ENCODE measurements around the gene VAX1. TPM values are rescaled to one million over a fixed set of nuclear protein-coding genes. Genes with fewer than 3 reads are reported as not detected.

VAX1 gene
- total and polyA plus RNA-seq, 2 donors (not counting 1 experiment from before 2014, with no cell fraction given) = not detected

DNA sequence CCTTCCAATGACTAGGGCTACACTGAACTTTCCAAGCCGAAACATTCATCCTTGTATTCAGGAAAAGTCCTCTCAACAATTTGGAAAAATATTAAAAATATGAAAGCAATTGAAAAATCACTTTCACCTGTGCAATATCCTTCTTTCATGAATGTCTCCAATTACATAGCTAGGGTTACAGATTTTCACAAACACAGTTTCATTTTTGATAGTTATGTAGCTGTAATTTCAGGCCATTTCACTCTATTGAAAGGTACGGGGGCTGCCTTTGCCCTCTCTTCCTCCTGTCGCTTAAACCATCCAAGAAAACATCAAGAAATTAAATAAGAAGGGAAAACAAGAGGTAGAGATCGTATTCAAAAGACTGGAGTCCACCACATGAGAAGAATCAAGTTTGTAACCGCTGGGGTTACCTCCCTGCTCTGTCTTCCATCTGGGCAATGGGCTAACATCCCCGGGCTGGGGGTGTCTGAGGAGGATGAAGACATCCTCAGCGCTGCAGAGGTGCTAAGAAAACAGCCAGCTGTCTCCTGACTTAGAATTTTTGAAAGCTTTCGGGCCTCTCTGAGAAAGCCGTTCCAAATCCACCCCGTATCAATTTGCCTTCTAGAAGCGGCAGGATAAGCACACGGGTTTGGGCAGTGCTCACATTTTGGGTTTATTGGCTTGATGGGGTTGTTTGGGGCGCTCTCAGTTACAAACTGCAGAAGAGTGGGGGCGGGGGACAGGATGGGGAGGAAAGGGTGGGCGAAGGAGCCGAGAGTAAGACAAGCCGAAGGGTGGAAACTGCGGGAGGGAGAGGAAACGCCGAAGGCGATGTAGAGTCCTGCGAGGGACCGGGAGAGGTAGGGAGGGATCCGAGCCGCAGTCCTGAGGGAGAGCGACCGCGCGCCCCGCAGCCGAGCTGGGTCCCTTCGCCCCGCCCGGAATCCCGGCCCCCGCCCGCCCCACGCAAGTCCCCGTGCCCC lies 24.3 kb upstream of the VAX1 start:
- no peak for ATAC-seq (ENCODE audit: low read depth)
- H3K27me3 ChIP-seq (replicated peaks in 1 of 4; ENCODE audit: control extremely low read depth in 1 of 4, control insufficient read depth in 3 of 4, insufficient read depth in 4 of 4, low read length in 3 of 4) = peaks cover 0 to 84% (median 68%) of the 10 kb centered on the region in 4 experiments

More for the DNA sequence above, 24.3 kb upstream of the VAX1 start:
- TF ChIP-seq EZH2 (IDR thresholded peaks at IDR 0.05; ENCODE audit: borderline replicate concordance, insufficient read depth, low read depth, low read length, poor library complexity, severe bottlenecking) = no peak
- TF ChIP-seq, protein P1, sequence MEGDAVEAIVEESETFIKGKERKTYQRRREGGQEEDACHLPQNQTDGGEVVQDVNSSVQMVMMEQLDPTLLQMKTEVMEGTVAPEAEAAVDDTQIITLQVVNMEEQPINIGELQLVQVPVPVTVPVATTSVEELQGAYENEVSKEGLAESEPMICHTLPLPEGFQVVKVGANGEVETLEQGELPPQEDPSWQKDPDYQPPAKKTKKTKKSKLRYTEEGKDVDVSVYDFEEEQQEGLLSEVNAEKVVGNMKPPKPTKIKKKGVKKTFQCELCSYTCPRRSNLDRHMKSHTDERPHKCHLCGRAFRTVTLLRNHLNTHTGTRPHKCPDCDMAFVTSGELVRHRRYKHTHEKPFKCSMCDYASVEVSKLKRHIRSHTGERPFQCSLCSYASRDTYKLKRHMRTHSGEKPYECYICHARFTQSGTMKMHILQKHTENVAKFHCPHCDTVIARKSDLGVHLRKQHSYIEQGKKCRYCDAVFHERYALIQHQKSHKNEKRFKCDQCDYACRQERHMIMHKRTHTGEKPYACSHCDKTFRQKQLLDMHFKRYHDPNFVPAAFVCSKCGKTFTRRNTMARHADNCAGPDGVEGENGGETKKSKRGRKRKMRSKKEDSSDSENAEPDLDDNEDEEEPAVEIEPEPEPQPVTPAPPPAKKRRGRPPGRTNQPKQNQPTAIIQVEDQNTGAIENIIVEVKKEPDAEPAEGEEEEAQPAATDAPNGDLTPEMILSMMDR (IDR thresholded peaks at IDR 0.05) = no peak
- WGBS (ENCODE audit: insufficient coverage) = 4% methylated on average over 36 of the region's 39 CpGs
- peaks cover 0 to 32% (median 0%) of the 10 kb centered on the region in 3 donors for H3K9me3 ChIP-seq (ENCODE audit: control extremely low read depth in 1 of 3, control insufficient read depth in 2 of 3, insufficient read depth in 1 of 3, low read length in 2 of 3)
- H3K9me3 Mint-ChIP-seq (ENCODE audit: insufficient read depth) = no peaks in the 10 kb centered on the region
- H3K4me3 Mint-ChIP-seq = peak overlapping the region; percentile 31
- DNase-seq = no peak
- intact Hi-C loops (cut with micrococcal nuclease) = no loop called here
- no peak overlapping the region for H3K27ac Mint-ChIP-seq
- no peaks in the 10 kb centered on the region for H3K79me2 ChIP-seq (ENCODE audit: control insufficient read depth, insufficient read depth, low read length)
- H3K36me3 ChIP-seq (replicated peaks in 1 of 2; ENCODE audit: control extremely low read depth in 1 of 2, control insufficient read depth in 1 of 2, extremely low read depth in 1 of 2, insufficient read depth in 2 of 2, low read length in 1 of 2) = no peaks in the 10 kb centered on the region
- H2AFZ ChIP-seq (ENCODE audit: insufficient read depth, low read depth, low read length, poor library complexity, severe bottlenecking) = peak overlapping the region; percentile 12
- H4K20me1 ChIP-seq (ENCODE audit: control insufficient read depth, insufficient read depth, low read length, poor library complexity, severe bottlenecking) = no peaks in the 10 kb centered on the region
- H3K27ac ChIP-seq (ENCODE audit: low read length in 2 of 2) = no peak overlapping the region
- peaks cover 77% of the 10 kb centered on the region for H3K27me3 Mint-ChIP-seq
- H3K9ac ChIP-seq (ENCODE audit: low read length) = no peak overlapping the region
- H3K4me3 ChIP-seq (ENCODE audit: control extremely low read depth in 1 of 5, extremely low read depth in 1 of 5, insufficient read depth in 1 of 5, low read depth in 2 of 5, low read length in 4 of 5) = no peak overlapping the region
- H3K4me1 Mint-ChIP-seq = peaks cover 21% of the 10 kb centered on the region
- H3K4me2 ChIP-seq (replicated peaks; ENCODE audit: low read depth, low read length, poor library complexity, severe bottlenecking) = peak overlapping the region; percentile 19
- ChIA-PET CTCF (interaction anchor here (1.7 kb wide), 1 partner anchor 366 kb away, joined by 6 read pairs; no protein-coding TSS in a partner anchor), POLR2A (no interaction called here)
- H3K4me1 ChIP-seq (ENCODE audit: control insufficient read depth in 2 of 2, insufficient read depth in 2 of 2, low read length in 2 of 2) = peaks cover 16% of the 10 kb centered on the region in 2 donors
